RWPE2 (cell line): Measurements from ENCODE around the gene NR2F1.

Experiments
- ATAC-seq: fragments of 200-7000 bp; cut with Tn5 transposase; 3 replicates; pipeline ENCODE4 v1.9.1; 2021; ENCODE audit warnings: low read depth
- DNase-seq: peaks from one replicate; pipeline ENCODE4 v3.0.0-alpha.2; 2020; ENCODE audit warnings: low spot score
- H3K27ac ChIP-seq: fragments of 450-650 bp; 2 replicates; pipeline ENCODE4 v1.5.1; 2017; ENCODE audit warnings: mild to moderate bottlenecking; ENCODE audit not compliant: poor library complexity, severe bottlenecking
- H3K27me3 ChIP-seq: fragments of 250-450 bp; sonication (Bioruptor Pico); 2 replicates; pipeline ENCODE4 v1.5.1; 2021; ENCODE audit warnings: mild to moderate bottlenecking, moderate library complexity; ENCODE audit not compliant: insufficient read depth, poor library complexity, severe bottlenecking
- H3K36me3 ChIP-seq: fragments of 250-450 bp; sonication (Bioruptor Pico); 2 replicates; pipeline ENCODE4 v1.5.1; 2020; ENCODE audit warnings: low read depth, mild to moderate bottlenecking, moderate library complexity
- H3K4me1 ChIP-seq: fragments of 250-450 bp; sonication (Bioruptor Pico); 2 replicates; pipeline ENCODE4 v1.5.1; 2021; ENCODE audit warnings: mild to moderate bottlenecking, moderate library complexity; ENCODE audit not compliant: insufficient read depth, poor library complexity, severe bottlenecking
- H3K4me3 ChIP-seq: fragments of 250-450 bp; sonication (Bioruptor Pico); 2 replicates; pipeline ENCODE4 v1.5.1; 2021; ENCODE audit warnings: mild to moderate bottlenecking, moderate library complexity; ENCODE audit not compliant: severe bottlenecking
- H3K9me3 ChIP-seq: fragments of 250-450 bp; sonication (Bioruptor Pico); 2 replicates; pipeline ENCODE4 v1.5.1; 2021; ENCODE audit warnings: mild to moderate bottlenecking, moderate library complexity; ENCODE audit not compliant: severe bottlenecking
- CTCF ChIP-seq: fragments of 450-650 bp; IDR thresholded peaks from one replicate; pipeline ENCODE4 v1.5.1; 2017; ENCODE audit warnings: mild to moderate bottlenecking, moderate library complexity; ENCODE audit not compliant: poor library complexity, severe bottlenecking

The NR2F1 gene

GRCh38 chr5:93594591-93595419, 11.8 kb downstream of the NR2F1 start:
- Histone ChIP-seq H3K4me3 (no peak overlapping the region), H3K4me1 (no peaks in the 10 kb centered on the region), H3K27ac (no peak overlapping the region), H3K36me3 (no peaks in the 10 kb centered on the region), H3K27me3 (no peaks in the 10 kb centered on the region), H3K9me3 (no peaks in the 10 kb centered on the region)
- no peak for TF ChIP-seq CTCF
- DNase-seq (no peak), ATAC-seq (no peak)

- H3K27me3 ChIP-seq: no peaks in the 10 kb centered on the region
- no peak for TF ChIP-seq CTCF
- no peaks in the 10 kb centered on the region for H3K36me3 ChIP-seq
- H3K9me3 ChIP-seq: no peaks in the 10 kb centered on the region
- DNase-seq (no peak), ATAC-seq (no peak)
- no peaks in the 10 kb centered on the region for H3K4me1 ChIP-seq
- H3K27ac ChIP-seq: no peak overlapping the region
- H3K4me3 ChIP-seq: no peak overlapping the region
These were observed 12.6 kb downstream of the NR2F1 start for GRCh38 chr5:93595420-93596147.

- Histone ChIP-seq H3K4me3 (no peak overlapping the region), H3K4me1 (no peaks in the 10 kb centered on the region), H3K9me3 (no peaks in the 10 kb centered on the region), H3K27ac (no peak overlapping the region), H3K36me3 (no peaks in the 10 kb centered on the region), H3K27me3 (peaks cover 6% of the 10 kb centered on the region)
- ATAC-seq (no peak), DNase-seq (no peak)
- TF ChIP-seq CTCF: no peak
These were observed 13.3 kb downstream of the NR2F1 start for GRCh38 chr5:93596310-93596675.

- TF ChIP-seq CTCF: no peak
- Histone ChIP-seq H3K4me1 (no peaks in the 10 kb centered on the region), H3K36me3 (no peaks in the 10 kb centered on the region), H3K27me3 (peaks cover 10% of the 10 kb centered on the region), H3K27ac (no peak overlapping the region), H3K4me3 (no peak overlapping the region), H3K9me3 (no peaks in the 10 kb centered on the region)
- DNase-seq (no peak), ATAC-seq (peak; percentile 79)
These were observed 13.9 kb downstream of the NR2F1 start for GRCh38 chr5:93596676-93597490.
